HCT116 (cell line): Measurements from ENCODE around the gene GHR. TPM values are rescaled to one million over a fixed set of nuclear protein-coding genes. Genes with fewer than 3 reads are reported as not detected.

ENCODE experiments used
- ATAC-seq: fragments of 200-7000 bp; cut with Tn5 transposase; 2 replicates; pipeline ENCODE4 v1.9.1; 2020; ENCODE audit warnings: mild to moderate bottlenecking, moderate library complexity
- BruUV-seq: library from RNA; stranded (reverse); fragments of 400-500 nt; replicated peaks from 2 replicates; lab custom pipeline; 2021; lab: Mats Ljungman, UMichigan
- CTCF ChIA-PET: fragments of 300-600 bp; sonication (Branson Sonifier 250); formaldehyde crosslinking; loops from one replicate; lab custom pipeline; 2021; ENCODE audit warnings: antibody characterized with exemption; lab: Charles Lee
- POLR2A ChIA-PET: fragments of 300-600, 350-600 bp; sonication (Branson Sonifier 250); formaldehyde crosslinking; loops from one replicate; lab custom pipeline; 2021; ENCODE audit warnings: antibody characterized with exemption; lab: Charles Lee
- RAD21 ChIA-PET, 2 experiments: fragments of 300-600 bp; sonication (Branson Sonifier 250); formaldehyde crosslinking; loops; one replicate each; lab custom pipeline; 2023; ENCODE audit warnings: low total read pairs in 2 of 2; ENCODE audit not compliant: uncharacterized antibody in 2 of 2, unreplicated experiment in 2 of 2, low non-redundant PET in 1 of 2; lab: Charles Lee
- DNase-seq: peaks from one replicate; pipeline ENCODE4 v3.0.0-alpha.2; 2010; ENCODE audit warnings: low read depth, low spot score
- H2AFZ ChIP-seq: fragments of 200-600 bp; shearing (Covaris generic), sonication (generic); 2 replicates; pipeline ENCODE4 v1.6.1; 2017; ENCODE audit warnings: low read depth, mixed run types, mixed read lengths, antibody characterized with exemption, low read length; ENCODE audit not compliant: poor library complexity, severe bottlenecking
- H3K27ac ChIP-seq: 2 replicates; pipeline ENCODE4 v1.5.1; 2012; ENCODE audit warnings: low read depth, low read length
- H3K27me3 ChIP-seq: fragments of 200-600 bp; sonication (generic); 2 replicates; pipeline ENCODE4 v1.6.1; 2016; ENCODE audit warnings: mixed run types, low read length, mixed read lengths; ENCODE audit not compliant: insufficient read depth
- H3K36me3 ChIP-seq, 2 experiments: fragments of 200-500 bp in 1 of 2; fragments of 200-600 bp in 1 of 2; sonication (Bioruptor generic) in 1 of 2; sonication (generic) in 1 of 2; 2 replicates each; pipeline versions ENCODE4 v1.5.1 to v1.6.1; 2014 to 2016; ENCODE audit warnings: low read length in 2 of 2, inconsistent platforms in 1 of 2, mixed read lengths in 1 of 2, mixed run types in 1 of 2; ENCODE audit not compliant: insufficient read depth in 2 of 2, control insufficient read depth in 1 of 2
- H3K4me1 ChIP-seq, 2 experiments: fragments of 200-600 bp in 1 of 2; sonication (generic) in 1 of 2; 2 replicates each; pipeline versions ENCODE4 v1.5.1 to v1.6.1; 2012 to 2017; ENCODE audit warnings: low read length in 2 of 2, inconsistent platforms in 1 of 2, mild to moderate bottlenecking in 1 of 2, mixed read lengths in 1 of 2, mixed run types in 1 of 2, moderate library complexity in 1 of 2; ENCODE audit not compliant: insufficient read depth in 2 of 2, control insufficient read depth in 1 of 2
- H3K4me2 ChIP-seq: fragments of 200-600 bp; sonication (generic); 2 replicates; pipeline ENCODE4 v1.6.1; 2017; ENCODE audit warnings: mixed run types, low read length, mixed read lengths
- H3K4me3 ChIP-seq, 2 experiments: fragments of 200-600 bp in 1 of 2; sonication (generic) in 1 of 2; replicated peaks in 1 of 2; 2 replicates each; pipeline ENCODE4 v1.5.1; 2011 to 2016; ENCODE audit warnings: low read length in 2 of 2, control low read depth in 1 of 2, low read depth in 1 of 2, mild to moderate bottlenecking in 1 of 2, mixed read lengths in 1 of 2, mixed run types in 1 of 2
- H3K79me2 ChIP-seq: fragments of 200-600 bp; sonication (generic); 2 replicates; pipeline ENCODE4 v1.6.1; 2017; ENCODE audit warnings: mild to moderate bottlenecking, mixed run types, low read length, moderate library complexity, mixed read lengths; ENCODE audit not compliant: insufficient read depth
- H3K9ac ChIP-seq: fragments of 200-600 bp; sonication (generic); 2 replicates; pipeline ENCODE4 v1.6.1; 2016; ENCODE audit warnings: low read length, mixed read lengths
- H3K9me2 ChIP-seq: fragments of 200-600 bp; sonication (generic), shearing (Covaris generic); 2 replicates; pipeline ENCODE4 v1.6.1; 2017; ENCODE audit warnings: mixed run types, mild to moderate bottlenecking, moderate library complexity; ENCODE audit not compliant: insufficient read depth
- H3K9me3 ChIP-seq, 2 experiments: fragments of 200-500 bp in 1 of 2; fragments of 200-600 bp in 1 of 2; sonication (Bioruptor generic) in 1 of 2; sonication (generic) in 1 of 2; 2 replicates each; pipeline ENCODE4 v1.6.1; 2014 to 2017; ENCODE audit warnings: low read length in 2 of 2, mixed read lengths in 2 of 2, inconsistent platforms in 1 of 2, low read depth in 1 of 2, mild to moderate bottlenecking in 1 of 2, mixed run types in 1 of 2, moderate library complexity in 1 of 2; ENCODE audit not compliant: control insufficient read depth in 1 of 2, insufficient read depth in 1 of 2
- H4K20me1 ChIP-seq: fragments of 200-600 bp; sonication (generic), shearing (Covaris generic); 2 replicates; pipeline ENCODE4 v1.6.1; 2017; ENCODE audit warnings: mixed run types, mild to moderate bottlenecking, moderate library complexity; ENCODE audit not compliant: insufficient read depth
- ATF3 ChIP-seq: IDR thresholded peaks from 2 replicates; pipeline ENCODE4 v1.6.1; 2012
- EZH2 ChIP-seq: fragments of 200-600 bp; sonication (generic); IDR thresholded peaks from 2 replicates; pipeline ENCODE4 v1.6.1; 2017; ENCODE audit warnings: antibody characterized with exemption, mixed run types
- POLR2AphosphoS5 ChIP-seq: IDR thresholded peaks from 2 replicates; pipeline ENCODE4 v1.6.1; 2011; ENCODE audit warnings: mild to moderate bottlenecking, low read depth, low read length, moderate library complexity
- YY1 ChIP-seq: IDR thresholded peaks from 2 replicates; pipeline ENCODE4 v1.6.1; 2011; ENCODE audit warnings: low read length, low read depth, moderate library complexity, mild to moderate bottlenecking; ENCODE audit not compliant: insufficient replicate concordance; ENCODE audit errors: extremely low read depth
- ZBTB33 ChIP-seq: IDR thresholded peaks from 2 replicates; pipeline ENCODE4 v1.6.1; 2011; ENCODE audit warnings: mild to moderate bottlenecking, low read length, moderate library complexity; ENCODE audit not compliant: insufficient replicate concordance; ENCODE audit errors: extremely low read depth
- ZFX ChIP-seq: fragments of 450-650 bp; IDR thresholded peaks from 2 replicates; pipeline ENCODE4 v1.6.1; 2017
- intact Hi-C: fragments of 100-400 bp; cut with micrococcal nuclease; formaldehyde crosslinking; loops from 2 replicates; pipeline ENCODE4 v1.10.0; 2022
- total RNA-seq: library from RNA; stranded (reverse); gene quantifications from one replicate; pipeline ENCODE4 v1.2.1, GENCODE V29; 2021; ENCODE audit not compliant: unreplicated experiment

GHR gene
- total RNA-seq, 1 experiment from 2014 or later: not detected

GRCh38 chr5:42581845-42582244 lies 158.6 kb downstream of the GHR start:
- no TSS peak for BruUV-seq

More at GRCh38 chr5:42581845-42582244, 158.6 kb downstream of the GHR start:
- Histone ChIP-seq H3K9ac (no peak overlapping the region), H3K27me3 (peaks cover 17% of the 10 kb centered on the region; the same call in 1 of the 2 replicates), H3K9me3 (no peaks in the 10 kb centered on the region), H2AFZ (no peak overlapping the region), H3K79me2 (no peaks in the 10 kb centered on the region), H3K9me2 (no peaks in the 10 kb centered on the region), H4K20me1 (no peaks in the 10 kb centered on the region), H3K36me3 (no peaks in the 10 kb centered on the region), H3K27ac (no peak overlapping the region), H3K4me2 (no peak overlapping the region), H3K4me1 (no peaks in the 10 kb centered on the region), H3K4me3 (no peak overlapping the region)
- ChIA-PET RAD21 (no interaction called here), POLR2A (no interaction called here), CTCF (no interaction called here)
- DNase-seq (no peak), ATAC-seq (no peak)
- intact Hi-C loops: loop anchor here (2.0 to 5.0 kb wide), 3 partner anchors 185 to 725 kb away; no protein-coding TSS in a partner anchor
- no peak for TF ChIP-seq YY1
- no peak for TF ChIP-seq ZFX
- TF ChIP-seq EZH2: no peak
- no peak for TF ChIP-seq POLR2AphosphoS5
- TF ChIP-seq ATF3: no peak
- TF ChIP-seq ZBTB33: no peak
